Ovary (tissue), 3 donors: ENCODE results near the gene GAL.

ENCODE experiments used
- CTCF ChIP-seq, 3 donors: fragments of 450-650 bp in 2 of 3; fragments of 200-600 bp in 1 of 3; IDR thresholded peaks; one replicate each; pipeline versions ENCODE4 v1.5.1 to v1.8.0; 2016 to 2022; ENCODE audit warnings: antibody characterized with exemption in 3 of 3, mild to moderate bottlenecking in 1 of 3
- EP300 ChIP-seq: sonication (generic); formaldehyde crosslinking; IDR thresholded peaks from one replicate; pipeline ENCODE4 v1.6.1; 2017; ENCODE audit warnings: antibody characterized with exemption
- POLR2A ChIP-seq: fragments of 450-650 bp; IDR thresholded peaks from one replicate; pipeline ENCODE4 v1.6.1; 2017; ENCODE audit warnings: antibody characterized with exemption, mild to moderate bottlenecking, moderate library complexity
- donor health status: DM: no; HTN: no; CAD: no.

GRCh38 chr11:68722143-68722542 lies 37.8 kb downstream of the GAL start:
- TF ChIP-seq CTCF (IDR thresholded peaks at IDR 0.05) (no peak), POLR2A (no peak), EP300 (no peak)
